ENCODE data around the gene ZBTB26.
A peak's percentile ranks its signal among the peaks of the same experiment; 100 is the strongest.

The ZBTB26 gene

GRCh38 chr9:122930541-122931225 lies 629 bp downstream of the ZBTB26 start:
- peak overlapping the region; percentile 84 for H3K4me2 ChIP-seq (ENCODE audit: low read length)
- H3K4me3 ChIP-seq (ENCODE audit: low read depth, low read length, poor library complexity, severe bottlenecking) = peak overlapping the region; percentile 83
- H2AFZ ChIP-seq (ENCODE audit: low read length) = no peak overlapping the region
- no peaks in the 10 kb centered on the region for H4K20me1 ChIP-seq (ENCODE audit: insufficient read depth, low read length)
- TF ChIP-seq EZH2 (IDR thresholded peaks at IDR 0.05; ENCODE audit: borderline replicate concordance, low read length) (no peak), CTCF (IDR thresholded peaks at IDR 0.05; ENCODE audit: low read length) (peak; percentile 18; the same call in 1 of the 2 replicates)
- no peaks in the 10 kb centered on the region for H3K9me3 ChIP-seq (ENCODE audit: low read length)
- peaks cover 31% of the 10 kb centered on the region for H3K79me2 ChIP-seq (ENCODE audit: insufficient read depth, low read length)
- no peaks in the 10 kb centered on the region for H3K36me3 ChIP-seq (ENCODE audit: insufficient read depth, low read length)
- peak overlapping the region; percentile 71 for H3K27ac ChIP-seq (ENCODE audit: low read depth, low read length, poor library complexity, severe bottlenecking)
- peak overlapping the region; percentile 82 for H3K9ac ChIP-seq (ENCODE audit: low read length)
- no peaks in the 10 kb centered on the region for H3K9me2 ChIP-seq (ENCODE audit: low read depth, low read length)
- H3F3A ChIP-seq (ENCODE audit: insufficient read depth, low read length) = no peaks in the 10 kb centered on the region
- H3K27me3 ChIP-seq (ENCODE audit: insufficient read depth, low read length) = no peaks in the 10 kb centered on the region
- H3K4me1 ChIP-seq (ENCODE audit: insufficient read depth, low read length, severe bottlenecking) = peaks cover 26% of the 10 kb centered on the region

- Histone ChIP-seq H3K9ac (ENCODE audit: low read length) (0 out of 2 replicates have a peak overlapping the region, but pooled peaks have one; percentile 82), H3K79me2 (ENCODE audit: insufficient read depth, low read length) (peaks cover 31% of the 10 kb centered on the region)
- no peak for TF ChIP-seq EZH2 (IDR thresholded peaks at IDR 0.05; ENCODE audit: borderline replicate concordance, low read length)
- no peak for TF ChIP-seq CTCF (IDR thresholded peaks at IDR 0.05; ENCODE audit: low read length)
These were observed 1.4 kb downstream of the ZBTB26 start for GRCh38 chr9:122929796-122930354.

GRCh38 chr9:122923947-122924346 lies 7.4 kb downstream of the ZBTB26 start:
- Histone ChIP-seq H3K9ac (ENCODE audit: low read length) (no peak overlapping the region), H3K4me1 (ENCODE audit: insufficient read depth, low read length, severe bottlenecking) (peaks cover 10% of the 10 kb centered on the region), H3K4me2 (ENCODE audit: low read length) (peak overlapping the region; percentile 7; the same call in 1 of the 2 replicates), H3K4me3 (ENCODE audit: low read depth, low read length, poor library complexity, severe bottlenecking) (no peak overlapping the region), H3F3A (ENCODE audit: insufficient read depth, low read length) (no peaks in the 10 kb centered on the region), H3K9me2 (ENCODE audit: low read depth, low read length) (no peaks in the 10 kb centered on the region), H3K27me3 (ENCODE audit: insufficient read depth, low read length) (no peaks in the 10 kb centered on the region), H3K27ac (ENCODE audit: low read depth, low read length, poor library complexity, severe bottlenecking) (no peak overlapping the region), H3K9me3 (ENCODE audit: low read length) (no peaks in the 10 kb centered on the region), H4K20me1 (ENCODE audit: insufficient read depth, low read length) (no peaks in the 10 kb centered on the region), H3K36me3 (ENCODE audit: insufficient read depth, low read length) (peaks cover 13% of the 10 kb centered on the region; the same call in 1 of the 2 replicates), H2AFZ (ENCODE audit: low read length) (no peak overlapping the region), H3K79me2 (ENCODE audit: insufficient read depth, low read length) (no peaks in the 10 kb centered on the region)
- TF ChIP-seq EZH2 (IDR thresholded peaks at IDR 0.05; ENCODE audit: borderline replicate concordance, low read length) = no peak
- no peak for TF ChIP-seq CTCF (IDR thresholded peaks at IDR 0.05; ENCODE audit: low read length)

More at GRCh38 chr9:122929796-122930354, 1.4 kb downstream of the ZBTB26 start:
- Histone ChIP-seq H3F3A (ENCODE audit: insufficient read depth, low read length) (no peaks in the 10 kb centered on the region), H3K36me3 (ENCODE audit: insufficient read depth, low read length) (no peaks in the 10 kb centered on the region), H3K9me2 (ENCODE audit: low read depth, low read length) (no peaks in the 10 kb centered on the region), H3K27me3 (ENCODE audit: insufficient read depth, low read length) (no peaks in the 10 kb centered on the region), H3K27ac (ENCODE audit: low read depth, low read length, poor library complexity, severe bottlenecking) (no peak overlapping the region), H3K4me1 (ENCODE audit: insufficient read depth, low read length, severe bottlenecking) (peaks cover 26% of the 10 kb centered on the region), H3K4me3 (ENCODE audit: low read depth, low read length, poor library complexity, severe bottlenecking) (peak overlapping the region; percentile 83), H3K4me2 (ENCODE audit: low read length) (peak overlapping the region; percentile 84), H4K20me1 (ENCODE audit: insufficient read depth, low read length) (no peaks in the 10 kb centered on the region), H3K9me3 (ENCODE audit: low read length) (no peaks in the 10 kb centered on the region), H2AFZ (ENCODE audit: low read length) (no peak overlapping the region)
